Activated naive CD8-positive, alpha-beta T cell treated with anti-CD3 and anti-CD28 coated beads, Interleukin-2, amount 50 U/mL, for 24 hours (primary cell): ENCODE results near the gene SKI.
A peak's percentile ranks its signal among the peaks of the same experiment; 100 is the strongest.

Experiments used
- ATAC-seq: fragments of 150-1000 bp; cut with Tn5 transposase; one replicate; pipeline ENCODE4 v1.10.0; 2021
- DNase-seq: peaks from one replicate; pipeline ENCODE4 v3.0.0; 2021
- H3K27ac Mint-ChIP-seq: one replicate; pipeline ENCODE4 v1.8.0; 2021; ENCODE audit warnings: mild to moderate bottlenecking, mixed read lengths
- H3K27me3 Mint-ChIP-seq: one replicate; pipeline ENCODE4 v1.8.0; 2021; ENCODE audit warnings: mixed read lengths
- H3K36me3 Mint-ChIP-seq: one replicate; pipeline ENCODE4 v1.8.0; 2021; ENCODE audit warnings: low read depth, mixed read lengths
- H3K4me1 Mint-ChIP-seq: one replicate; pipeline ENCODE4 v1.8.0; 2021; ENCODE audit warnings: mixed read lengths
- H3K4me3 Mint-ChIP-seq: one replicate; pipeline ENCODE4 v1.8.0; 2021; ENCODE audit warnings: mild to moderate bottlenecking, moderate library complexity, mixed read lengths
- H3K9me3 Mint-ChIP-seq: one replicate; pipeline ENCODE4 v1.8.0; 2021; ENCODE audit warnings: mixed read lengths

Gene SKI

DNA sequence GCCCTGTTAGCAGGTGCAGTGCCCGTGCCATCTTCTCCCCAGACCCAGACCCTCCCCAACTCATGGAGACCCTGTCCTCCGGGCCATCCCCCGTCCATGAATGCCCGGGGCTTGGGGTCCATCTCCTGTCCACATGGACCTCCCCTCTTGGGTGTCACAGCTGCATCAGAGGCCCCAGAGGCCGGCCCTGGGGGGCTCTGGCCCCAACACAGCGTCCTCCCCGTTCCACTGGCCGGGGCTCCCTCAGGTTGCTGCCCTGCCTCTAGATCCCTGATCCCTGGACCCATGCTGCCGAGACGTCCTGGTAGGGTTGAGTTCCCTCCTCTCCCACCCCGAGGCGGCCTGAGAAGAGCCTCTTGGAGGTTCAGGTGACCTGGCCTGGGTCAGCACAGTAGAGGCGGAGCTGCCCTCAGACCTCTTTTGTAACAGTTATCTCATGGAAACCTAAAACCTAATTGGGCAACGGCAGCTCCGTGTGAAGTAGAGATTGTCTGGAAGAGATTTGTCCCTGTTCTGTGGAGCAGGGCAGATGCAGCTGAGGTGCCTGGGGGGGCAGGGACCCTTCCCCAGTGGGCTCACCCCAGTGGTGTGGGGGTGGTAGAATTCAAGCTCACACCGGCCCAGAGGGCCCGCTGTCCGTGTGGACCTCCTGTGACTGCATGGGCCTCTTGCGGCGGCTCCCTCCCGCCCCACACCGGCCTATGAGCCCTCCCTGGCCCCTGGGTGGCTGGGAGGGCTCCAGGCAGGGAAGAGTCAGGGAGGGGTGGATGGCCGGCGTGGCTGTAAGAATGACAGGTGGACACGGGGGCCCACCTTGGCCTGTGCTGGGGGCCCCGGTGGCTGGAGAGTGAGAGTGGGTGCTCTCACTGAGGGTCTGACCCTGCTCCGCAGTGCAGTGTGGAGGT lies 56.1 kb downstream of the SKI start:
- Mint-ChIP-seq H3K27ac (no peak overlapping the region), H3K9me3 (no peaks in the 10 kb centered on the region), H3K4me3 (no peak overlapping the region), H3K4me1 (peaks cover 33% of the 10 kb centered on the region), H3K27me3 (no peaks in the 10 kb centered on the region), H3K36me3 (peaks cover 2% of the 10 kb centered on the region)
- ATAC-seq: no peak
- DNase-seq: no peak

DNA sequence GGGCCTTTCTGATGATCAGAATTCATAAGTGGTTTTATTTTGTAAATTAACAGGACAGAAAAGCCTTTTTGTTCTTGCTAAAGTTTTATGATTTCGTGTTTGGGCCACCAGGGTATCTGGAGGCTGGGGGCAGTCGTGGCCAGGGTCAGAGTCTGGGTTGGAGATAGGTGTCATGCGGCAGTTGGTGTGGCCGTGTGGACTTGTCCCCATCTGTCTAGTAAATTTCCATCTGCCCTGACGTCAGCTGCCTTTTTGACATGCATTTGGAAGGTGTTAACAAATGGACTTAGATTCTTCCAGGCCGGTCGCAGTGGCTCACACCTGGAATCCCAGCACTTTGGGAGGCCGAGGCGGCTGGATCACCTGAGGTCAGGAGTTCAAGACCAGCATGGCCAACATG lies 56.8 kb downstream of the SKI start:
- no peak for DNase-seq

DNA sequence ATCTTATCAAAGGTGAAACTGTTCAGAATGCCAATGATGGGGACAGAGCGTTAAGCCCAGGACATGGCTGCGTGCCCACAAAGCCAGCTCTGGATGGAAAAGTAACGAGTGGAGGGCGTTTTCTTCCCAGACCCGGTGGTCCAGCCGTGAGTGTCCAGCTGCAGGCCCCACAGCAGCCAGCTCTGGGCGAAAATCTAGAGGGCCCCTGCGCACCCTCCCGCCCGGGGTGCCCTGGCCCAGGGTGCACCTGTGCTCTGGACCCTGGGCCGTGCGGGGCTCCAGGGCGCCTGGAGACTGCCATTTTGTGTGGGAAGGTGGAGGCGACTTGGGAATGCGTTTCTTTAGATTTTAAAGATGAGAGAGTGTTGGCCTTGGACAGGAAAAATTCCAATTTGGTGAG lies 58.8 kb downstream of the SKI start:
- H3K4me1 Mint-ChIP-seq: peaks cover 54% of the 10 kb centered on the region
- no peaks in the 10 kb centered on the region for H3K9me3 Mint-ChIP-seq
- no peaks in the 10 kb centered on the region for H3K27me3 Mint-ChIP-seq
- H3K36me3 Mint-ChIP-seq: peaks cover 2% of the 10 kb centered on the region
- H3K27ac Mint-ChIP-seq: no peak overlapping the region
- DNase-seq (no peak), ATAC-seq (no peak)
- H3K4me3 Mint-ChIP-seq: no peak overlapping the region

More for the DNA sequence above, 56.8 kb downstream of the SKI start:
- peaks cover 2% of the 10 kb centered on the region for H3K36me3 Mint-ChIP-seq
- no peak overlapping the region for H3K4me3 Mint-ChIP-seq
- H3K27ac Mint-ChIP-seq: no peak overlapping the region
- no peaks in the 10 kb centered on the region for H3K9me3 Mint-ChIP-seq
- peaks cover 34% of the 10 kb centered on the region for H3K4me1 Mint-ChIP-seq
- no peak for ATAC-seq
- H3K27me3 Mint-ChIP-seq: no peaks in the 10 kb centered on the region

DNA sequence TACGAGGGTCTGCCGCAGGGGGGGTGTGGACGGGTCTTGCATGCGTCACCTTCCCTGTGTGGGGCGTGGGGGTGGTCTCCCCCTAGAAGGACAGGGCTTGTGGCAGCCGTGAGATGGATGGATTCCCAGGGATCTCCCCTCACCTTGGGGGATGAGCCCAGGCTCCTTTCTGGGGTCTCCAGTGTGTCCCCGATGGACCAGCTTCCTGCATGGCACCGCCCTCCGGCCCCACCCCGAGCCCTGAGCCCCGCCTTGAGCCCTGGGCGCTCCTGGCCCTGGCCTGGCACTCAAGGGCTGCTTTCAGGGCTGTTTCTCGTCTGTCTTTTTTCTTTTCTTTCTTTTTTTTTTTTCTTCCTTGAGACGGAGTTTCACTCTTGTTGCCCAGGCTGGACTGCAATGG lies 59.5 kb downstream of the SKI start:
- Mint-ChIP-seq H3K36me3 (peaks cover 2% of the 10 kb centered on the region), H3K4me1 (peaks cover 62% of the 10 kb centered on the region), H3K9me3 (no peaks in the 10 kb centered on the region), H3K4me3 (no peak overlapping the region), H3K27ac (no peak overlapping the region), H3K27me3 (no peaks in the 10 kb centered on the region)
- no peak for ATAC-seq
- DNase-seq: no peak

DNA sequence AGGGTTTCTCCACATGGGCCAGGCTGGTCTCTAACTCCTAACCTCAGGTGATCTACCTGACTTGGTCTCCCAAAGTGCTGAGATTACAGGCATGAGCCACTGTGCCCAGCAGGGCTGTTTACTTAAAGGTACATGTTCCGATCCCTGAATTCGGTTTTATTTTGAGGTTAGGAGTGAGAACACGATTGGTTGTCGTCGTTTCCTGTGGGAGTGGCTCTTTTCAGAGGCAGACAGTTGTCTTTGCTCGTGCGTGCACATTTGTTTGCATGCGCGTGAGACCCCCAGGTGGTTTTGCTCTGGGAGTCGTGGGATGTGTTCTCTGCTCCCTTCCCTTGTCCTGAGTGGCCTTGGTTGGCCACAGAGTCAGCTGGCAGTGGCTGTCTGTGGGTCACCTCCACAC lies 60.2 kb downstream of the SKI start:
- Mint-ChIP-seq H3K4me1 (peaks cover 66% of the 10 kb centered on the region), H3K36me3 (peaks cover 2% of the 10 kb centered on the region), H3K4me3 (no peak overlapping the region), H3K27ac (peak overlapping the region; percentile 62), H3K27me3 (no peaks in the 10 kb centered on the region), H3K9me3 (no peaks in the 10 kb centered on the region)
- DNase-seq (no peak), ATAC-seq (no peak)

DNA sequence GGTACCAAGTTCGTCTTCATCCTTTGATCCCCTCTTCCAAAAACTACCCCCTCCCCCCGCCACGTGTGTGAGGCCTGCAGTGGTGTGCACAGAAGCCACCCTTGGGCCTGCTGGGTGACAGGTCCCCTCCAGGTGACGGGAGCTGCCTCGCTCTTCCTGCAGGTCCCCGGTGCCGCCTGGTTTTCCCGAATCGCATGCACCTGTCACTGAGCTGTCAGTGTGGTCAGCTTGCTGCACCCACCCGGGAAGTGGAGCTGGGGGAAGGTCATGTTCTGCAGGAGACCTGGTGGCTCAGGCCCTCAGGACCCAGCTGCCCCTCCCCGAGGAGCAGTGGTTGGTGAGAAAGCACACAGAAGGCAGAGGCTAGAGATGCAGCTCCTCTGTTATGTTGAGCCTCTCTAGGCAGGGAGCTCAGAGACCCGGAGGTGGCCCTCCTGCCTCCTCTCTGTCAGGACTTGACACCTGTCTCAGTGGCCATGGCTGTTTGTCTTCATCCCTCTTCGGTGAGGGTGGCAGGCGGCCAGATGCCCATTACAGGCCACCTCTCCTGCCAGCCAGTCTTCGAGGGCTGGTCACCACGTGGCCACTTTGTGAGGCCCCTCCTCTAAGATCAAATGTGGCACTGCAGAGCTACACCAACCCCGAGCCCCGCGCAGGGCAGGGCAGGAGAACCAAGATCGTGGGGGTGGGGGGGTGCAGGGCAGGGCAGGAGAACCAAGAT lies 60.9 kb downstream of the SKI start:
- Mint-ChIP-seq H3K9me3 (no peaks in the 10 kb centered on the region), H3K27ac (no peak overlapping the region), H3K27me3 (no peaks in the 10 kb centered on the region), H3K36me3 (peaks cover 2% of the 10 kb centered on the region), H3K4me1 (peaks cover 71% of the 10 kb centered on the region), H3K4me3 (no peak overlapping the region)
- DNase-seq (no peak), ATAC-seq (no peak)

DNA sequence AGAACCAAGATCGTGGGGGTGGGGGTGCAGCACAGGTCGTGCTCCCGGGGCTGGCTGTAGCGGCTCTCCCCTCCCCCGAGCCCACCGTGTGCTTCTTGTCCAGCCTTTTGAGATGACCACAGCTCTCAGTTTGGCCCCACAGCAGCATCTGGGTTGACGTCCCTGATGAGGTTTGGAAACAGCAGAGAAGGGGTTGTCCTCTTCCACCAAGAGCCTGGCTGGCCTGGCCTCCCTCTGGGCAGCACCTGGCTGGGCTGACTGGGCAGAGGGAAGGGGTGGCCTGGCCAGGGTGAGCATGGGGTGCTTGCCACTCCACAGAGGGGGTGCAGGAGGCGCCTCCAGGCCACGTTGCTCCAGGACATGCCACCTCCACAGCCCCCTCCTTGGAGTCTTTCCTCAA lies 61.5 kb downstream of the SKI start:
- peak overlapping the region; percentile 91 for H3K27ac Mint-ChIP-seq
- H3K27me3 Mint-ChIP-seq: no peaks in the 10 kb centered on the region
- ATAC-seq: no peak
- H3K4me1 Mint-ChIP-seq: peaks cover 75% of the 10 kb centered on the region
- peak overlapping the region; percentile 75 for H3K4me3 Mint-ChIP-seq
- no peaks in the 10 kb centered on the region for H3K9me3 Mint-ChIP-seq
- DNase-seq: no peak
- H3K36me3 Mint-ChIP-seq: peaks cover 2% of the 10 kb centered on the region

DNA sequence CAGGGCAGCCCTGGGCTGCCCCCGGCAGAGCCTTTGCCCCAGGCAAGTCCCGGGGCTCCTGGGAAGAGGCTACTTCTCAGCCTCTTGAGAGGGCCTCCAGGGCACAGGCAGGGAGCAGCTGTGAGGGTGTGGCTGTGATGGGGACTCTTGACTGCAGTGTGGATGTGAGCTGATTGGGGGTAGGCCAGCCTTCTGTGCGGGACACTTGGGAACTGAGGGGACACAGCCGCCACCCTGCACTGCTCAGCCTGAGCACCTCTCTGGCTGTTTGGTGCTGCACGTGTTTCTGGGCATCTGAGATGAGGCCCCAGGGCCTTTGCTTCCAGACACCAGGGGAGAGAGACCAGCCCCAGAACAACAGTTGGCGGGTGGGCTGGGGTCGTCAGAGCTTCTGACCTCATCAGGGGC lies 62.1 kb downstream of the SKI start:
- no peak for DNase-seq
- H3K4me1 Mint-ChIP-seq: peaks cover 77% of the 10 kb centered on the region
- H3K4me3 Mint-ChIP-seq: peak overlapping the region; percentile 75
- no peaks in the 10 kb centered on the region for H3K9me3 Mint-ChIP-seq
- no peaks in the 10 kb centered on the region for H3K27me3 Mint-ChIP-seq
- H3K36me3 Mint-ChIP-seq: peaks cover 2% of the 10 kb centered on the region
- peak overlapping the region; percentile 91 for H3K27ac Mint-ChIP-seq
- peak; percentile 53 for ATAC-seq

DNA sequence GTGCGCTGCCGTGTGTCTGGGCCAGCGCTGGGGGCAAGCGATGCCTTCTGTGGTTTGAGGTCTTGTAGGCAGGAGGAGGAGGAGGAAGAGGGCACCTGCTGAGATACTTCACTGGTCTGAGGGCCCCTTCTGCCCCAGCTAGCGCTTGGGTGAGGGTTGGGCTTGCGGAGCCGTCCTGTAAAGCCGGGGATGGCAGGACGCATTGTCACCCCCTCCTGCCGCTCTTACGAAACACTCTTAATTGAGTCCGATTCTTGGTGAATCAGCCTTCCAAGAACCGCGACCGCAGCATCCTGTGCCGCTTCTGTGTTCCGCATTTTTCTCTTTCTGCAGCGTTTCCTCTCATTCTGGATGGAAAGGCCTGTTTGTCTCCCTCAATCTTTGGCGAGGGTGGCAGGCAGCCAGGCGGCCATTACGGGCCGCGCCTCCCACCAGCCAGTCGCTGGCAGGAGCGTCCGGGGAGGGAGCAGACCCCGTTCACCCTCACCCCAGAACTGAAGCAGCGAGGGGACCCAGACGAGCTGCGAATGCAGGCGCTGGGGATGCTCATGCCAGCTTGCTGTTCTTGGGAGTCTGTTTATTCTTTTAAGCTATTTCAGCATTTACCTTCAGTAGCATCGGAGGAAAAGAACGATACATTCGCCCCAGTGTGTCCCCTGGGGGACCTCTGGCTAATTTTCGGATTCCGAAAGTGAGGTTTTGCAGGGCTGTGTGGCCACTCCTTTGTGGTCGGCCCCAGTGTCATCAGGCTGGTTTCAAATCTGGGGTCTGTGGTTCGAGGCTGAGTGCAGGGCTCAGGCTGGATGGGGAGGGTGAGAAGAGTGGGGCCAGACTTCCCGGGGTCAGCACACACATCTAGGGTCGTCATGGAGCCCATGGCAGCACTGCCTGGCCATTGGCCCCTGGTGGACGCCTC lies 62.7 kb downstream of the SKI start:
- DNase-seq: peak; percentile 84
- Mint-ChIP-seq H3K4me1 (peaks cover 83% of the 10 kb centered on the region), H3K27me3 (no peaks in the 10 kb centered on the region), H3K36me3 (peaks cover 2% of the 10 kb centered on the region), H3K9me3 (no peaks in the 10 kb centered on the region), H3K27ac (peak overlapping the region; percentile 91), H3K4me3 (peak overlapping the region; percentile 75)
- peak; percentile 94 for ATAC-seq

DNA sequence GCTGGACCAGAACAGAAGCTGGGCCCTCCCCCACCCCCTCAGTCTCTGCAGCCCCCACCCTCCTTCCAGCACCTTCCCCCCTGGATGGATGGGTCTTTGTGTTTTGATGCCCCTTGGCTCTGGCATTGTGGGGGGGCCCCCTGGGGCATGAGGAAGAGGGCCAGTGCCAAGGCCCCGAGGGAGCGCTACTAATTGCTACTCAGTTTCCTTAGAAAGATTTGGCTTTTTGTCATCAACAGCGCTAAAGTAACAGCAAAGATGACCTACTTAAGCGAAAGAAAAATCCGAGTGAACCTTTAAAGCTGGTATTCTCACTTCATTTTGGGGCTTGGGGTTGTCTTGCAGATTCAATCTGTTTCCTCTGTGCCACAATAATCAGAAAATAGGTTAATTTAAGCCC lies 63.5 kb downstream of the SKI start:
- no peaks in the 10 kb centered on the region for H3K9me3 Mint-ChIP-seq
- ATAC-seq (no peak), DNase-seq (no peak)
- no peak overlapping the region for H3K27ac Mint-ChIP-seq
- peaks cover 81% of the 10 kb centered on the region for H3K4me1 Mint-ChIP-seq
- H3K36me3 Mint-ChIP-seq: peaks cover 5% of the 10 kb centered on the region
- H3K27me3 Mint-ChIP-seq: no peaks in the 10 kb centered on the region
- no peak overlapping the region for H3K4me3 Mint-ChIP-seq

DNA sequence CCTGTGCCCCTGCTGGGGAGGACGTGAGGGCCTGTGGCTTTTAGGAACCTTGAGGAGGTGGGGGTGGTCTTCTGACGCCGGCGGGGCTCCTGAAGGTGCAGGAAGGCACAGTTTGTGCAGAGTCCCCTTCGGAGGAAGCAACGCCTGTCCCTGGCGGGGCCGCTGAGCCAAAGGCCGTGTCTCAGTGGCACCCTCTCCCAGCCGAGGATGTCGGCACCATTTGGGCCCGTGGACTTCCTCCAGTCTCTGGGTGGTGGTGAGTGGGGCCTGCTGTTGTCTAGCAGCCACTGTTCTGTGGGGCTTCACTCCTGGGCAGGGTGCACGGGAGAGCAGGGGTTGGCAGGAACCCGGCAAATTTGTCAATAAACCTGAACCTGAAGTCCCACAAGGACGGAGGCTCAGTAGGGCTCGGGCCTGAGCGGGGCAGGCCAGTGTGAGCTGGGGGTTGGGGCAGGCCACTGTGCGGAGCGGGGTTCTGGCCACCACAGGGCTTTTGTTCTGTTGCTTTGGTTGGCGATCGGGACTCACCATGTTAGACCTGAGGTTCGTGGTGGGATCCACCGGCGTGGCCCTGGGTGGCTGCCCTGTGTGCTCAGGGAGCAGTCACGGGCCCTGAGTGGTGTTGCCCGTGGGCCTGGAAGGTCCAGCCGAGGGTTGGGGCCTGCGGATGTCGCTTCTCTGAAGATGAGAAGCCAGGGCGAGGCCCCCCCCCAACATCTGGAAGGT lies 64.8 kb downstream of the SKI start:
- no peak overlapping the region for H3K4me3 Mint-ChIP-seq
- H3K27me3 Mint-ChIP-seq: no peaks in the 10 kb centered on the region
- ATAC-seq (no peak), DNase-seq (no peak)
- H3K27ac Mint-ChIP-seq: no peak overlapping the region
- no peaks in the 10 kb centered on the region for H3K9me3 Mint-ChIP-seq
- H3K4me1 Mint-ChIP-seq: peaks cover 80% of the 10 kb centered on the region
- H3K36me3 Mint-ChIP-seq: peaks cover 4% of the 10 kb centered on the region

DNA sequence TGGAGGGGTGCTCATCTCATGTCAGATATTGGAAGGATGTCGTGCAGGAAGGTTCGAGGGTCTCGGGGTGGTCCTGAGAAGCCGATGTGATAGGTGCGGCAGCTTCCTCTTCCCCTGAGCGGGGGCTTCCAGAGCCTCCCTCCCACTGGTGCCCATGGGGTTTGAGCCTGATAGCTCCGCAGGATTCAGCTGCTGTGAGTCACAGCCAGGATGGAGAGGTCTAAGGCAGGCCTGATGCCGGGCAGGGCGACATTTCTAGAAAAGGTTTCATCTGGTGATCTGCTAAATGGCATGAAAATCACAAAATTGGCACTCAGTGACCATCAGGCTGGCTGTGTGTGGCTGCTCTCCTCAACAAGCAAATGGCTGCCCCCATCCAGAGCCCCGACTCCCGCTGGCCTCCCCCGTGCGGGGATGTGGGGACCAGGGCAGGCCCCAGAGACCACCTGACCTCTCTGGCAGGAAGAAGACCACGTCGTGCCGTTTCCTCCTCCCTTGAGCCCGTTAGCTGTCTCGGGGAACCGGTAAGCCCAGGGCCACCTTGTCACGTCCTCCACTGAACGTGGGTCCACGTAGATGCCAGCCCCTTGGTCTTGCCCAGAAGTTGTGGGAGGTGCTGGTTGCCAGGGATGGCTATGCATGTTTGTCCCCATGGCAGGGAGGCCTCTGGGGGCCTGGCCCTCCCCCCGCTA lies 66.1 kb downstream of the SKI start:
- Mint-ChIP-seq H3K4me3 (no peak overlapping the region), H3K36me3 (peaks cover 4% of the 10 kb centered on the region), H3K27me3 (no peaks in the 10 kb centered on the region), H3K9me3 (no peaks in the 10 kb centered on the region), H3K27ac (no peak overlapping the region), H3K4me1 (peaks cover 80% of the 10 kb centered on the region)
- DNase-seq (no peak), ATAC-seq (no peak)

DNA sequence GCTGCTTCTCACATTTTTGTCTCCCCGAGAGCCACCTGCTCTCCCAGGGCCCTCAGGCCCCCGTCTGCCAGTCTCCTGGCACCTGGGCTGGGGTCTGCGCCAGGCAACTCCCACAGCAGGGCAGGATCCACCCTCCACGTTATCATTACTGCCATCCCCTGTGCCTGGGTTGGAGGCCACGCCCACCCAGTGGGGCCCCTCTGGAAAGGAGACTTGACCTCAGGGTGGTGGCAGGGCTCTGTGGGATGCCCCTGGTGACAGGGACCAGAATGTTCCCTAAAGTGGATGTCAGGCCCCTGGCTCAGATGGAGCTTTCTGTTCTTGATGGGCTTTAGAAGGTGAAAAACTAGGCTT lies 66.6 kb downstream of the SKI start:
- H3K36me3 Mint-ChIP-seq: peaks cover 4% of the 10 kb centered on the region
- no peak overlapping the region for H3K27ac Mint-ChIP-seq

More for the DNA sequence above, 66.6 kb downstream of the SKI start:
- no peak overlapping the region for H3K4me3 Mint-ChIP-seq
- no peaks in the 10 kb centered on the region for H3K9me3 Mint-ChIP-seq
- ATAC-seq (no peak), DNase-seq (no peak)
- H3K4me1 Mint-ChIP-seq: peaks cover 81% of the 10 kb centered on the region
- no peaks in the 10 kb centered on the region for H3K27me3 Mint-ChIP-seq
